ENCODE results near the gene ELMO1. TPM values are rescaled to one million over a fixed set of nuclear protein-coding genes. Genes with fewer than 3 reads are reported as not detected.

Gene ELMO1
- 0.15 and 3.2 TPM in 2 replicates for total RNA-seq (ENCODE audit: low replicate concordance)

GRCh38 chr7:37448636-37449361 is at the start of gene ELMO1:
ELMO1 (minus strand) TSS chr7:37448864; CDS start chr7:37342690, 106,174 bp downstream.

Other genes starting within 250 kb of the ELMO1 start
- 0.70 TPM in 1 of 2 replicates, not detected in the other for gene GPR141, start 234.9 kb upstream of the ELMO1 start, total RNA-seq (ENCODE audit: low replicate concordance)